Dendritic cell treated with granulocyte-macrophage colony-stimulating factor and Interleukin-4, amounts not matched to agents 40 ng/mL and 50 ng/mL, for 4 days (primary cell): ENCODE data around the gene KPNA2.
"Not testable (repeated sequence)": the region's sequence is repeated elsewhere in the genome, so short reads cannot be mapped to it uniquely, and the experiment has no call there.

ENCODE experiments used
- H3K27ac Mint-ChIP-seq: one replicate; pipeline ENCODE4 v1.8.0; 2022; ENCODE audit warnings: mild to moderate bottlenecking, mixed read lengths
- H3K27me3 Mint-ChIP-seq: one replicate; pipeline ENCODE4 v1.8.0; 2022; ENCODE audit warnings: mild to moderate bottlenecking, mixed read lengths
- H3K36me3 Mint-ChIP-seq: one replicate; pipeline ENCODE4 v1.8.0; 2022; ENCODE audit warnings: low read depth, mixed read lengths
- H3K4me1 Mint-ChIP-seq: one replicate; pipeline ENCODE4 v1.8.0; 2022; ENCODE audit warnings: low read depth, mixed read lengths
- H3K4me3 Mint-ChIP-seq: one replicate; pipeline ENCODE4 v1.8.0; 2022; ENCODE audit warnings: mild to moderate bottlenecking, moderate library complexity, mixed read lengths
- H3K9me3 Mint-ChIP-seq: one replicate; pipeline ENCODE4 v1.8.0; 2022; ENCODE audit warnings: mixed read lengths
- intact Hi-C: fragments of 100-400 bp; cut with micrococcal nuclease; formaldehyde crosslinking; loops from one replicate; pipeline ENCODE4 v1.15.0; 2022

The KPNA2 gene

GRCh38 chr17:68034452-68034776 lies 1.1 kb upstream of the KPNA2 start:
- H3K9me3 Mint-ChIP-seq, result no peaks in the 10 kb centered on the region
- no peak overlapping the region for H3K27ac Mint-ChIP-seq
- H3K4me3 Mint-ChIP-seq, result no peak overlapping the region
- intact Hi-C loops, result loop anchor here (2.0 to 10.0 kb wide), 2 partner anchors 14 to 430 kb away; no protein-coding TSS in a partner anchor
- no peaks in the 10 kb centered on the region for H3K27me3 Mint-ChIP-seq
- H3K36me3 Mint-ChIP-seq, result peaks cover 26% of the 10 kb centered on the region
- peaks cover 16% of the 10 kb centered on the region for H3K4me1 Mint-ChIP-seq

- peaks cover 16% of the 10 kb centered on the region for H3K4me1 Mint-ChIP-seq
- intact Hi-C loops, result loop anchor here (2.0 to 10.0 kb wide), 2 partner anchors 14 to 430 kb away; no protein-coding TSS in a partner anchor
- peak overlapping the region; percentile 93 for H3K4me3 Mint-ChIP-seq
- H3K27ac Mint-ChIP-seq, result peak overlapping the region; percentile 87
- H3K36me3 Mint-ChIP-seq, result peaks cover 33% of the 10 kb centered on the region
- no peaks in the 10 kb centered on the region for H3K27me3 Mint-ChIP-seq
- H3K9me3 Mint-ChIP-seq, result no peaks in the 10 kb centered on the region
These were observed 408 bp upstream of the KPNA2 start for GRCh38 chr17:68035131-68035522.

GRCh38 chr17:68036304-68037147 lies 991 bp downstream of the KPNA2 start:
- intact Hi-C loops, result loop anchor here (10.0 kb wide), 1 partner anchor 428 kb away; no protein-coding TSS in a partner anchor
- Mint-ChIP-seq H3K27ac (peak overlapping the region; percentile 87), H3K9me3 (no peaks in the 10 kb centered on the region), H3K4me1 (peaks cover 16% of the 10 kb centered on the region), H3K27me3 (no peaks in the 10 kb centered on the region), H3K4me3 (peak overlapping the region; percentile 93), H3K36me3 (peaks cover 47% of the 10 kb centered on the region)

- Mint-ChIP-seq H3K9me3 (no peaks in the 10 kb centered on the region), H3K4me3 (no peak overlapping the region), H3K36me3 (peaks cover 60% of the 10 kb centered on the region), H3K27ac (no peak overlapping the region), H3K4me1 (peaks cover 8% of the 10 kb centered on the region), H3K27me3 (no peaks in the 10 kb centered on the region)
- intact Hi-C loops, result no loop called here
These were observed 11.8 kb downstream of the KPNA2 start for GRCh38 chr17:68047153-68047846.

GRCh38 chr17:68047890-68048542 lies 12.5 kb downstream of the KPNA2 start:
- H3K27ac Mint-ChIP-seq, H3K4me1 Mint-ChIP-seq, H3K4me3 Mint-ChIP-seq, H3K27me3 Mint-ChIP-seq, intact Hi-C loops, H3K9me3 Mint-ChIP-seq: not testable (repeated sequence)
- peaks cover 53% of the 10 kb centered on the region for H3K36me3 Mint-ChIP-seq

GRCh38 chr17:68048996-68049395 lies 13.5 kb downstream of the KPNA2 start:
- Mint-ChIP-seq H3K4me1 (peaks cover 14% of the 10 kb centered on the region), H3K4me3 (no peak overlapping the region), H3K27me3 (no peaks in the 10 kb centered on the region), H3K9me3 (no peaks in the 10 kb centered on the region), H3K27ac (no peak overlapping the region), H3K36me3 (peaks cover 43% of the 10 kb centered on the region)
- intact Hi-C loops, result no loop called here

- not testable (repeated sequence) for H3K9me3 Mint-ChIP-seq, H3K27me3 Mint-ChIP-seq, H3K4me3 Mint-ChIP-seq
- Mint-ChIP-seq H3K27ac (peak overlapping the region; percentile 56), H3K36me3 (peaks cover 34% of the 10 kb centered on the region), H3K4me1 (peaks cover 21% of the 10 kb centered on the region)
- intact Hi-C loops, result loop anchor here (10.0 kb wide), 1 partner anchor 55 kb away; no protein-coding TSS in a partner anchor
These were observed 14.4 kb downstream of the KPNA2 start for GRCh38 chr17:68049812-68050437.

GRCh38 chr17:68051321-68052312 lies 16.1 kb downstream of the KPNA2 start:
- not testable (repeated sequence) for H3K4me3 Mint-ChIP-seq, H3K9me3 Mint-ChIP-seq, H3K27me3 Mint-ChIP-seq, H3K27ac Mint-ChIP-seq
- Mint-ChIP-seq H3K4me1 (peaks cover 21% of the 10 kb centered on the region), H3K36me3 (peaks cover 17% of the 10 kb centered on the region)
- intact Hi-C loops, result loop anchor here (10.0 kb wide), 1 partner anchor 53 kb away; no protein-coding TSS in a partner anchor

GRCh38 chr17:68052810-68053209 lies 17.3 kb downstream of the KPNA2 start:
- intact Hi-C loops, result loop anchor here (10.0 kb wide), 1 partner anchor 52 kb away; no protein-coding TSS in a partner anchor
- peaks cover 27% of the 10 kb centered on the region for H3K4me1 Mint-ChIP-seq
- H3K36me3 Mint-ChIP-seq, result peaks cover 8% of the 10 kb centered on the region
- H3K27ac Mint-ChIP-seq, result no peak overlapping the region
- no peaks in the 10 kb centered on the region for H3K27me3 Mint-ChIP-seq
- H3K9me3 Mint-ChIP-seq, result no peaks in the 10 kb centered on the region
- no peak overlapping the region for H3K4me3 Mint-ChIP-seq

- Mint-ChIP-seq H3K27ac (peak overlapping the region; percentile 25), H3K36me3 (peaks cover 7% of the 10 kb centered on the region), H3K9me3 (no peaks in the 10 kb centered on the region), H3K4me3 (no peak overlapping the region), H3K4me1 (peaks cover 27% of the 10 kb centered on the region), H3K27me3 (no peaks in the 10 kb centered on the region)
- intact Hi-C loops, result loop anchor here (10.0 kb wide), 1 partner anchor 51 kb away; no protein-coding TSS in a partner anchor
These were observed 17.9 kb downstream of the KPNA2 start for GRCh38 chr17:68053231-68054013.

- H3K27me3 Mint-ChIP-seq, result no peaks in the 10 kb centered on the region
- H3K4me3 Mint-ChIP-seq, result no peak overlapping the region
- intact Hi-C loops, result loop anchor here (10.0 kb wide), 1 partner anchor 50 kb away; no protein-coding TSS in a partner anchor
These were observed 18.9 kb downstream of the KPNA2 start for GRCh38 chr17:68054296-68054900.

GRCh38 chr17:68057531-68057952 lies 22.0 kb downstream of the KPNA2 start:
- Mint-ChIP-seq H3K4me1 (peaks cover 19% of the 10 kb centered on the region), H3K36me3 (no peaks in the 10 kb centered on the region), H3K27ac (no peak overlapping the region), H3K27me3 (no peaks in the 10 kb centered on the region), H3K9me3 (no peaks in the 10 kb centered on the region), H3K4me3 (no peak overlapping the region)
- intact Hi-C loops, result loop anchor here (10.0 kb wide), 1 partner anchor 47 kb away; no protein-coding TSS in a partner anchor

More at GRCh38 chr17:68054296-68054900, 18.9 kb downstream of the KPNA2 start:
- Mint-ChIP-seq H3K4me1 (peaks cover 27% of the 10 kb centered on the region), H3K27ac (no peak overlapping the region), H3K9me3 (no peaks in the 10 kb centered on the region), H3K36me3 (peaks cover 7% of the 10 kb centered on the region)
